Mononuclear cell (primary cell): ENCODE results near the gene PYGM. TPM values are rescaled to one million over a fixed set of nuclear protein-coding genes. Genes with fewer than 3 reads are reported as not detected.

Experiments
- H3K27me3 ChIP-seq: 2 replicates; pipeline ENCODE4 v1.6.0; 2011; ENCODE audit warnings: low read length, control low read depth; ENCODE audit not compliant: insufficient read depth
- H3K4me1 ChIP-seq: 2 replicates; pipeline ENCODE4 v1.5.1; 2011; ENCODE audit warnings: mild to moderate bottlenecking, low read length, control low read depth; ENCODE audit not compliant: insufficient read depth
- H3K4me3 ChIP-seq: 2 replicates; pipeline ENCODE4 v1.5.1; 2011; ENCODE audit warnings: mild to moderate bottlenecking, low read length, moderate library complexity
- H3K9me3 ChIP-seq: 2 replicates; pipeline ENCODE4 v1.5.1; 2011; ENCODE audit warnings: low read depth, mild to moderate bottlenecking, control low read depth, low read length
- total RNA-seq: library from RNA; depleted of rRNA; stranded (reverse); fragments of >200 nt; gene quantifications from one replicate; pipeline ENCODE4 v1.2.3, GENCODE V29; 2012

The PYGM gene
- total RNA-seq, 1 donor, result 4.8 TPM

DNA sequence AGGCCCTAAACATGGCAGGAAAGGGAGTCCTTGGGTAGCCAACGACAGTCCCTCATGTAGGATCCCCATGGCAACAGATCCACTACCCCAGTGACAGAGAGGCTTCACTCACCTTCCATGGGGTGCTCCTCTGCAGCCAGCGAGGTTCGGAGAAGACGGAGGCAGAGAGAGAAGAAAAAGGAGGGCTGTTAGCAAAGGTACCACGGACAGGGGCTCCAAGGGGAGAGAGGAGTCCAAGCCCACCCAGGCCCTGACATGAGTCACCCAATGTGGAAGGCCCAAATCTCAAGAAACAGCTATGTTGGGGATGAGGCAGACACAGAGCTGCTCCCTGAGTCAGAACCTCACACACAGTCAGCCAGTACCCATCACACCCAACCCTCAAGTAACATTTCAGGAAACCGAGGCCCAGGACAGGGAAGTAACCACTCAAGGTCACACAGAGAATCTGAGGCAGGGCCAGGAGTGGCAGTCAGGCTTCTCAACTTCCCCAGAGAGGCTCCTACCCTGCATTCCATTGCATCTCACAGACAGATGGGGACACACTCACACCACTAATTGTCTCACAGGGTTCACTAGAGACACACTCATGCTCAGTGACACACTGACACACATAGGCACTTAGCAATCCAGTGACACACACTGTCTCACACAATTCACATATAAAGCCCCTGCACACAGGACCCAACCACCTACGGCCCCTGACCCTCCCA, 62.0 kb downstream of the PYGM start:
- H3K9me3 ChIP-seq, result no peaks in the 10 kb centered on the region
- peaks cover 5% of the 10 kb centered on the region for H3K27me3 ChIP-seq
- no peak overlapping the region for H3K4me3 ChIP-seq
- no peaks in the 10 kb centered on the region for H3K4me1 ChIP-seq

Other genes starting within 250 kb of the PYGM start
- gene SLC22A11, start 204.0 kb downstream of the PYGM start, total RNA-seq, result not detected
- gene SLC22A12, start 168.8 kb downstream of the PYGM start, total RNA-seq, result not detected
- gene NRXN2, start 36.8 kb downstream of the PYGM start, total RNA-seq, result 0.73 TPM
- 126 TPM for gene RASGRP2, start 15.8 kb downstream of the PYGM start, total RNA-seq
- 773 TPM for gene SF1, start 18.6 kb upstream of the PYGM start, total RNA-seq
- gene MAP4K2, start 43.2 kb upstream of the PYGM start, total RNA-seq, result 41.6 TPM
- 4.0 TPM for gene MEN1, start 50.6 kb upstream of the PYGM start, total RNA-seq
- gene CDC42BPG, start 84.7 kb upstream of the PYGM start, total RNA-seq, result 1.7 TPM
- gene EHD1, start 118.6 kb upstream of the PYGM start, total RNA-seq, result 183 TPM
- gene ATG2A, start 157.2 kb upstream of the PYGM start, total RNA-seq, result 80.2 TPM
- gene PPP2R5B, start 164.7 kb upstream of the PYGM start, total RNA-seq, result 5.8 TPM
- gene GPHA2, start 175.9 kb upstream of the PYGM start, total RNA-seq, result not detected
- gene MAJIN, start 212.1 kb upstream of the PYGM start, total RNA-seq, result not detected
- gene BATF2, start 237.0 kb upstream of the PYGM start, total RNA-seq, result not detected